Neural progenitor cell (in vitro differentiated cells): Measurements from ENCODE around the gene CNN2.

Experiments
- CTCF ChIP-seq: fragments of 200-600 bp; sonication (generic); IDR thresholded peaks from 2 replicates; pipeline ENCODE4 v1.5.1; 2017; ENCODE audit warnings: antibody characterized with exemption, mild to moderate bottlenecking
- EZH2phosphoT487 ChIP-seq: fragments of 200-600 bp; sonication (generic); IDR thresholded peaks from 2 replicates; pipeline ENCODE4 v1.6.1; 2017; ENCODE audit warnings: antibody characterized with exemption

- TF ChIP-seq CTCF = no peak
- TF ChIP-seq EZH2phosphoT487 = no peak
Observed at GRCh38 chr19:1015061-1015781, 11.2 kb upstream of the CNN2 start.
